GM13977 (cell line): Measurements from ENCODE around the gene KRTAP9-9.
A peak's percentile ranks its signal among the peaks of the same experiment; 100 is the strongest.
"Not testable (repeated sequence)": the region's sequence is repeated elsewhere in the genome, so short reads cannot be mapped to it uniquely, and the experiment has no call there.

Experiments
- DNase-seq: peaks from one replicate; pipeline ENCODE4 v3.0.0; 2012; ENCODE audit warnings: low spot score
- in situ Hi-C: fragments of 300-500 bp; cut with MboI; formaldehyde crosslinking; loops from one replicate; pipeline ENCODE4 v1.12.0; 2022; ENCODE audit warnings: low sequenced_read_pairs, low pct_unique_long_range_greater_than_20kb, mixed read lengths, inconsistent platforms; ENCODE audit not compliant: unreplicated experiment
- TF ChIP-seq, protein P1 (sequence below): IDR thresholded peaks from 2 replicates; pipeline ENCODE4 v1.5.1; 2012; ENCODE audit warnings: mild to moderate bottlenecking, control low read depth; ENCODE audit not compliant: insufficient read depth; ENCODE audit errors: extremely low read depth, missing control alignments

KRTAP9-9 gene

DNA sequence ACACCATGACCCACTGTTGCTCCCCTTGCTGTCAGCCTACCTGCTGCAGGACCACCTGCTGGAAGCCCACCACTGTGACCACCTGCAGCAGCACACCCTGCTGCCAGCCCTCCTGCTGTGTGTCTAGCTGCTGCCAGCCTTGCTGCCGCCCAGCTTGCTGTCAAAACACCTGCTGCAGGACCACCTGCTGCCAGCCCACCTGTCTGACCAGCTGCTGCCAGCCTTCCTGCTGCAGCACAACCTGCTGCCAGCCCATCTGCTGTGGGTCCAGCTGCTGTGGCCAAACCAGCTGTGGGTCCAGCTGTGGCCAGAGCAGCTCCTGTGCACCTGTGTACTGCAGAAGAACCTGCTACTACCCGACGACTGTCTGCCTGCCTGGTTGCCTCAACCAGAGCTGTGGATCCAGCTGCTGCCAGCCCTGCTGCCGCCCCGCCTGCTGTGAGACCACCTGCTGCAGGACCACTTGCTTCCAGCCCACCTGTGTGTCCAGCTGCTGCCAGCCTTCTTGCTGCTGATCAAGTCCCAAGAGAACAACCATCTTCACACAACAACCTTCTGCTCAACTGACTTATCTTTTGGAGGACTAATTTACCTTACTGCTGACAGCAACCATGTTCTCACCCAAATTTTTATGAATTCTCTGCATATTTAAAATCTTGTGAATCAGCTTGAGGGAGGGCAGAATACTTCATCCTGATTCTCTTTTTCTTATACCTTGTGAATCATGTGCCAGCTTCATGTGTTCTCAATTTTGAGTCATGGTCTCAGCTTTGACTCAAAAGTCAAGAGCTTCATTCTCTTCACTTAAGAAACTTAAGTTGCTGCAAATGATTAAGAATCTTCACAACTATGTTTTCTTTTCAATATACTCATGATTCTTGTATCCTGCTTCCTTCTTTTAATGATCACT, at the start of gene KRTAP9-9:
TSS of gene KRTAP9-9 (plus strand) at position 4 of the 910 bp plus-strand sequence.
- DNase-seq, result peak; percentile 0
- in situ Hi-C loops, result not testable (repeated sequence)

DNA sequence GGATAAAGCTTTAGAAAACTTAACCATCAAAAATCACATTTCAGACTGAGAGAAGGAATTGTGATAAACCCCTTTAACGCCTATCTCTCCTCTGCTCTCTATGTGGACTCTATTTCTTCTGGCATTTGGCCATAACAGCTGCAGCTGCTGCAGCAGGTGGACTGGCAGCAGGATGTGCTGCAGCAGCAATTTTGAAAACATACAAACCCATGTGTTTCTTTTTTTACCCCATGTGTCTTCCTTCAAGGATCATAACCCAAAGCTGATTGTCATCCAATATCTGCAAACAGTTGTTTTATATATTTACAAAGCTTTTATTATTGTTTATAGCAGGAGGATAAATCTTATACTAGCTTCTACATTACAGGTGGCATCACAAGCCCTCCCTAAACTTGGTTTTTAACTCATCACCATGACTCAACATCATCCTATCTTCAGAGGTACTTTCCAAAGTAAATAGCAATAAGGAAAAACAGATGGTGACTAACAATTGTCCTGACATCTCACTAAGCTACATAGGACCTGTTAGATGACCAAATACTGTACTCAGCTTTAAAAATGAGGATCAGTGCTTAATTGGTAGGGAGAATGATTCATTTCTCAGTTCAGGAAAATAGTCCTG, 43.2 kb upstream of the KRTAP9-9 start:
- TF ChIP-seq, protein P1, sequence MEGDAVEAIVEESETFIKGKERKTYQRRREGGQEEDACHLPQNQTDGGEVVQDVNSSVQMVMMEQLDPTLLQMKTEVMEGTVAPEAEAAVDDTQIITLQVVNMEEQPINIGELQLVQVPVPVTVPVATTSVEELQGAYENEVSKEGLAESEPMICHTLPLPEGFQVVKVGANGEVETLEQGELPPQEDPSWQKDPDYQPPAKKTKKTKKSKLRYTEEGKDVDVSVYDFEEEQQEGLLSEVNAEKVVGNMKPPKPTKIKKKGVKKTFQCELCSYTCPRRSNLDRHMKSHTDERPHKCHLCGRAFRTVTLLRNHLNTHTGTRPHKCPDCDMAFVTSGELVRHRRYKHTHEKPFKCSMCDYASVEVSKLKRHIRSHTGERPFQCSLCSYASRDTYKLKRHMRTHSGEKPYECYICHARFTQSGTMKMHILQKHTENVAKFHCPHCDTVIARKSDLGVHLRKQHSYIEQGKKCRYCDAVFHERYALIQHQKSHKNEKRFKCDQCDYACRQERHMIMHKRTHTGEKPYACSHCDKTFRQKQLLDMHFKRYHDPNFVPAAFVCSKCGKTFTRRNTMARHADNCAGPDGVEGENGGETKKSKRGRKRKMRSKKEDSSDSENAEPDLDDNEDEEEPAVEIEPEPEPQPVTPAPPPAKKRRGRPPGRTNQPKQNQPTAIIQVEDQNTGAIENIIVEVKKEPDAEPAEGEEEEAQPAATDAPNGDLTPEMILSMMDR, result no peak
- in situ Hi-C loops, result no loop called here

DNA sequence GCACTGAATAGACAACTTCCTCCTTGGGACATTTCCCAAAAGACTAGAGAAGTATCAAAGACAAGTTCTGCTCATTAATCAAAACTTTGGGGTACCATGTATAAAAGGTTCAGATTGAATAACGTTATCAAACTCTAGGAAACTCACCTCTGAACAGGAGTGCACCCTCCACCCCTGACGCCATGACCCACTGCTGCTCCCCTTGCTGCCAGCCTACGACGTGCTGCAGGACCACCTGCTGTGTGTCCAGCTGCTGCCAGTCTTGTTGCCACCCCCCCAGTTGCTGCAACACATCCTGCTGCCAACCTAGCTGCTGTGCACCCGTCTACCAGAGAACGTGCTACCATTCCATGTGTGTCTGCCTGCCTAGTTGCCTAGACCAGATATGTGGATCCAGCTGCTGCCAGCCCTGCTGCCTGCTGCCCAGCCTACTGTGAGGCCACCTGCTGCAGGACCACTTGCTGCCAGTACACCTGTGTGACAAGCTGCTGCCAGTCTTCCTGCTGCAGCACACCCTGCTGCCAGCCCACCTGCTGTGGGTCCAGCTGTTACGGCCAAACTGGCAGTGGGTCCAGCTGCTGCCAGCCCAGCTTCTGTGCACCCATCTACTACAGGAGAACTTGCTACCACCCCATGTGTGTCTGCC, 42.5 kb upstream of the KRTAP9-9 start:
- DNase-seq, result no peak
- in situ Hi-C loops, result no loop called here
- TF ChIP-seq, protein P1, result no peak

More for the DNA sequence above, 43.2 kb upstream of the KRTAP9-9 start:
- DNase-seq, result no peak

DNA sequence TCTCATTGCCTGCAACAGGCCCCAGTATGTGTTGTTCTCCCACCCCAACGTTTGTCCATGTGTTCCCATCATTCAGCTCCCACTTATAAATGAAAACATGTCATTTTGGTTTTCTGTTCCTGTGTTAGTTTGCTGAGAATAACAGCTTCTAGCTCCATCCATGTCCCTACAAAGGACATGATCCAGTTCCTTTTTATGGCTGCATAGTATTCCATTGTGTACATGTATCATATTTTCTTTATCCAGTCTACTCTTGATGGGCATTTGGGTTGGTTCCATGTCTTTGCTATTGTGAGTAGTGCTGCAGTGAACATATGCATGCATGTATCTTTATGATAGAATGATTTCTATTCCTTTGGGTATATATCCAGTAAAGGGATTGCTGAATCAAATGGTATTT, 39.5 kb upstream of the KRTAP9-9 start:
- in situ Hi-C loops, result no loop called here
- no peak for DNase-seq
- TF ChIP-seq, protein P1, result no peak

DNA sequence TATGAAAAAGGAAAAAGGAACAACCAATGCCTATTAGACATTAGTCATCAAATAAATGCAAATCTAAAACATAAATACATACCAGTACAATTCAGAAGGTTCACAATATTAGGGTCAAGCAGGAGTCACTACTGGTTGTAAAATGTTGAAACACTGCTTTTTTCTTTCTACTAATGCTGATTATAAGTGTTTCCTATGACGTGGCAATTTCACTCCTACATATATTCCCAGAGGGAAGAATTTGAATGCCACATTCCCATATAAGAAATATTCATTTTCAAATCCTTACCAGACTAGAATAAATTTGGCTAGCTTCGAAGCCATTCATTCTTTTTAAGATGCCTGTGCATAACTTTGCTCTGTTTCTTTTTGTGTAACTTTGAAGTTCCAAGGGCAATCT, 31.4 kb upstream of the KRTAP9-9 start:
- no peak for DNase-seq
- TF ChIP-seq, protein P1, result no peak
- in situ Hi-C loops, result no loop called here

DNA sequence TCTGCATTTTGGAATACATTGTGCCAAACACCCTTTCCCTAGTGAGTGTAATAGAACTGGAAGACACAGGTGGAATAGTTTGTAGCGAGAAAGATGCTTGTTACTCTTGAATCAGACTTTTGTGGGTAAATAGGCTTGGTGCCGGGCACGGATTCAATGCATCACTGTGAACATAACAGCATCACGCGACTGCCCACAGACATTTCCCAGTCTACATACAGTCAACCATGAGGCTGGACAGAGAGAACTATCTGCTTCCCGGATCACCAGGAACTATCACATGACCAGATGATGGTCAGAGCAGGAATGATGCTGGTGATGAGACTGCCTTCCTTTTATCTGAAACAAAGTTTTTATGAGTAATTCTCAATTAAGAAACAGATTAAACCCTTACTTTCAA, 29.1 kb upstream of the KRTAP9-9 start:
- TF ChIP-seq, protein P1, result no peak
- DNase-seq, result no peak
- in situ Hi-C loops, result no loop called here

DNA sequence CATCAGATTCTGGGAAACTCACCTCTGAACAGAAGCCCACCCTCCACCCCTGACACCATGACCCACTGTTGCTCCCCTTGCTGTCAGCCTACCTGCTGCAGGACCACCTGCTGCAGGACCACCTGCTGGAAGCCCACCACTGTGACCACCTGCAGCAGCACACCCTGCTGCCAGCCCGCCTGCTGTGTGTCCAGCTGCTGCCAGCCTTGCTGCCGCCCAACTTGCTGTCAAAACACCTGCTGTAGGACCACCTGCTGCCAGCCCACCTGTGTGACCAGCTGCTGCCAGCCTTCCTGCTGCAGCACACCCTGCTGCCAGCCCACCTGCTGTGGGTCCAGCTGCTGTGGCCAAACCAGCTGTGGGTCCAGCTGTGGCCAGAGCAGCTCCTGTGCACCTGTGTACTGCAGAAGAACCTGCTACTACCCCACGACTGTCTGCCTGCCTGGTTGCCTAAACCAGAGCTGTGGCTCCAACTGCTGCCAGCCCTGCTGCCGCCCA, 28.5 kb upstream of the KRTAP9-9 start, which contains the start of gene KRTAP9-2:
TSS of gene KRTAP9-2 (plus strand) at position 51 of the 498 bp plus-strand sequence. CDS start at position 58, 7 bp downstream.
- DNase-seq, in situ Hi-C loops: not testable (repeated sequence)
